GM15510 (cell line): ENCODE results near the gene ZNF398.

Source experiments
- POLR2A ChIP-seq: IDR thresholded peaks from 3 replicates; pipeline ENCODE4 v1.6.1; 2011; ENCODE audit warnings: borderline replicate concordance; ENCODE audit not compliant: insufficient read length; ENCODE audit errors: extremely low read depth

The ZNF398 gene

DNA sequence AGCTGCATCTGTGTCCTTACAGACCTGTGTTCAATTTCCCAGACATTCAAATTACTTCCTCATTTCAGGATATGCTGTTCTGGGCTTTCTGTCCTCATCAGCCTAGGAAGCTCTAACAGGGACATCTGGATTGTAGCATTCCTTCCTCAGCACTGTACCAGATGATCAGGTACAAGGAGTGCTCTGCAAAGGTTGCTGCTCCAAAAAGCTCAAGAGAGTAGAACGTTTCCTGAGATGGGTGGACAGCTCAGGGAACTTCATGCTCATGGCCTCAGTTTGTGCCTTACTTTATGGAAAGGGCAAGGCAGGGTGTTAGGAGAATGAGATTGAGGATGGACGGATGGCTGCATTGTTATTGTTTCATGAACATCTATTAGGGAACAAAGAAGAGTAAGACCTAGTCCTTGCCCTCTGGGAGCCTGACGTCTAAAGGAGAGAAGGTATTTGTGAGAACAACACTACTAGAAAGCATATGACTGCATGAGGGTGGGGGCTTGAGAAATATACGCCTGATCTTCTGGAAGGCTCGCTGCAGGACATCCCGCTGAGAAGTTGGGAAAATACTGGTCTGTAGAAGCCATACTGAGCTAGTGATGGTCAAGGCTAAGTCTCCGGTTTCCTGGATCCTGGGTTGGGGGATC, 81.7 kb downstream of the ZNF398 start:
- no peak for TF ChIP-seq POLR2A

DNA sequence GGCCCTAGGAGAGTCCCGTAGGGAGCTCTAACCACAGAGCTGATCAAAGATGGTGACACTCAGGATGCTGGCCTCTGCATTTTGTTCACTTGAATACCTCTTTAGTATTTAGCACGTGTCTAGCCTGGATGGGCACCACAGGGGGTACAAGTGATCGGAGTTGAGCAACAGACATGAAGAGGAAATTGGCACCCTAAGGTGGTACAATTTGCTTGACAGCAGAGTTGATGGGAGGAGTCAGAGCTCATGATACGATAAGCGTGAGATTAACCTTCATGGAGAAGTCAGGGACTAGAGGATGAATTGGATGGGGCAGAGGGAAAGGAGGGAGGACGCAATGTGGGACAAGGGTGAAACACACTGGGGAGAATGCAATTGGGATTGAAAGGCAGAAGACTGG, 82.3 kb downstream of the ZNF398 start:
- no peak for TF ChIP-seq POLR2A

DNA sequence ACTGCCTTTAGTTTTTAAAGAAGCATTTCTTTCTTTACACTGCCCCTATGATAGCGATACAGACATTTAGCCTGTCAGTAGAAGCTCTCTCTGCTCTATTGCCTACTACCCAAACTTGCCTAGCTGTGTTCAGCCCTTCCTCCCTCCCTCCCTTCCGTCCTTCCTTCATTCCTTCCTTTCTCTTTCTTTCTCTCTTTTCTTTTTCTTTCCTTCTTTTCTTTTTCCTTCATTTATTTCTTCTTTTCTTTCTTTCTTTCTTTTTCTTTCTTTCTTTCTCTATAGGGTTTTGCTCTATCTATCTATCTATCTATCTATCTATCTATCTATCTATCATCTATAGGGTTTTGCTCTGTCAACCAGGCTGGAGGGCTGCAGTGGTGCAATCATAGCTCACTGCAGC, 85.1 kb downstream of the ZNF398 start:
- TF ChIP-seq POLR2A, result no peak
